Mesendoderm (in vitro differentiated cells): ENCODE results near the gene EML2.
A peak's percentile ranks its signal among the peaks of the same experiment; 100 is the strongest.

Experiments
- DNase-seq: peaks from one replicate; pipeline ENCODE4 v3.0.0; 2013
- H2AK5ac ChIP-seq: 2 replicates; pipeline ENCODE4 v1.6.1; 2013; ENCODE audit warnings: low read length, inconsistent platforms
- H2BK120ac ChIP-seq: 2 replicates; pipeline ENCODE4 v1.6.1; 2013; ENCODE audit warnings: low read depth, mild to moderate bottlenecking, low read length, moderate library complexity, mixed read lengths
- H2BK15ac ChIP-seq: replicated peaks from 2 replicates; pipeline ENCODE4 v1.6.1; 2013; ENCODE audit warnings: low read depth, mild to moderate bottlenecking, moderate library complexity
- H2BK5ac ChIP-seq: 2 replicates; pipeline ENCODE4 v1.6.1; 2013; ENCODE audit warnings: low read length, inconsistent platforms
- H3K18ac ChIP-seq: 2 replicates; pipeline ENCODE4 v1.6.1; 2013; ENCODE audit warnings: mild to moderate bottlenecking, low read length, mixed read lengths
- H3K23ac ChIP-seq: one replicate; pipeline ENCODE4 v1.6.1; 2013; ENCODE audit warnings: low read length
- H3K27ac ChIP-seq: 2 replicates; pipeline ENCODE4 v1.5.1; 2013; ENCODE audit warnings: low read depth, mild to moderate bottlenecking, inconsistent platforms, low read length, moderate library complexity
- H3K27me3 ChIP-seq: 2 replicates; pipeline ENCODE4 v1.6.1; 2013; ENCODE audit warnings: low read length, control low read depth, mild to moderate bottlenecking, inconsistent platforms; ENCODE audit not compliant: insufficient read depth, poor library complexity
- H3K36me3 ChIP-seq: 2 replicates; pipeline ENCODE4 v1.6.1; 2013; ENCODE audit warnings: low read length, inconsistent platforms; ENCODE audit not compliant: control insufficient read depth, insufficient read depth
- H3K4ac ChIP-seq: one replicate; pipeline ENCODE4 v1.6.1; 2013; ENCODE audit warnings: low read depth, mild to moderate bottlenecking, low read length, moderate library complexity
- H3K4me1 ChIP-seq: 2 replicates; pipeline ENCODE4 v1.6.1; 2013; ENCODE audit warnings: low read depth, low read length, inconsistent platforms; ENCODE audit not compliant: control insufficient read depth
- H3K4me2 ChIP-seq: 2 replicates; pipeline ENCODE4 v1.6.1; 2013; ENCODE audit warnings: low read length
- H3K4me3 ChIP-seq: 2 replicates; pipeline ENCODE4 v1.5.1; 2013; ENCODE audit warnings: mild to moderate bottlenecking, low read length
- H3K56ac ChIP-seq: one replicate; pipeline ENCODE4 v1.6.1; 2013; ENCODE audit warnings: low read length
- H3K79me1 ChIP-seq: 2 replicates; pipeline ENCODE4 v1.6.1; 2013; ENCODE audit warnings: low read length, inconsistent platforms
- H3K79me2 ChIP-seq: 2 replicates; pipeline ENCODE4 v1.6.1; 2013; ENCODE audit warnings: mild to moderate bottlenecking, low read length; ENCODE audit not compliant: control insufficient read depth, insufficient read depth
- H3K9ac ChIP-seq: 2 replicates; pipeline ENCODE4 v1.6.1; 2013; ENCODE audit warnings: low read length, inconsistent platforms
- H4K5ac ChIP-seq: one replicate; pipeline ENCODE4 v1.6.1; 2013; ENCODE audit warnings: low read length
- H4K8ac ChIP-seq: one replicate; pipeline ENCODE4 v1.6.1; 2013; ENCODE audit warnings: low read depth, mild to moderate bottlenecking, control low read depth, low read length, moderate library complexity
- WGBS: extraction: QIAGEN DNeasy Blood & Tissue Kit; methylation state at CpG from one replicate; pipeline ENCODE4 v1.1.7; 2013; ENCODE audit warnings: low lambda C conversion rate, missing lambda C conversion rate; ENCODE audit not compliant: insufficient coverage; ENCODE audit errors: extremely low coverage; 5-methylcytosine and 5-hydroxymethylcytosine counted together

Gene EML2

GRCh38 chr19:45607071-45608029, 31.8 kb downstream of the EML2 start:
- Histone ChIP-seq H3K27me3 (peaks cover 3% of the 10 kb centered on the region), H3K79me1 (no peaks in the 10 kb centered on the region), H2AK5ac (no peak overlapping the region), H3K36me3 (peaks cover 1% of the 10 kb centered on the region), H2BK5ac (peak overlapping the region; percentile 7), H3K23ac (no peak overlapping the region), H3K27ac (no peak overlapping the region), H3K4ac (no peak overlapping the region), H3K4me2 (peak overlapping the region; percentile 81), H3K18ac (no peak overlapping the region), H3K4me3 (peak overlapping the region; percentile 8), H3K56ac (peak overlapping the region; percentile 90), H3K79me2 (no peaks in the 10 kb centered on the region), H3K9ac (peak overlapping the region; percentile 71), H2BK15ac (no peak overlapping the region), H3K4me1 (no peaks in the 10 kb centered on the region), H2BK120ac (no peak overlapping the region), H4K5ac (no peak overlapping the region), H4K8ac (no peak overlapping the region)
- WGBS, result no CpG with 5 or more reads among the region's 28 CpGs
- DNase-seq, result peak; percentile 89

GRCh38 chr19:45601524-45602374, 37.4 kb downstream of the EML2 start, which contains the start of gene GPR4:
GPR4 (minus strand) TSS chr19:45602212; CDS start chr19:45591866, 10,346 bp downstream.
- Histone ChIP-seq H3K4me3 (no peak within 1 kb of the TSS), H3K4me1 (peaks cover 8% of the 10 kb centered on the region), H2BK15ac (no peak within 1 kb of the TSS), H3K79me1 (no peaks in the 10 kb centered on the region), H3K79me2 (no peaks in the 10 kb centered on the region), H3K18ac (no peak within 1 kb of the TSS), H4K8ac (no peak within 1 kb of the TSS), H3K27ac (no peak within 1 kb of the TSS), H3K56ac (no peak within 1 kb of the TSS), H3K27me3 (peaks cover 39% of the 10 kb centered on the region), H2BK5ac (no peak within 1 kb of the TSS), H2BK120ac (no peak within 1 kb of the TSS), H3K9ac (no peak within 1 kb of the TSS), H3K36me3 (no peaks in the 10 kb centered on the region), H2AK5ac (no peak within 1 kb of the TSS), H3K23ac (no peak within 1 kb of the TSS), H3K4me2 (peak within 1 kb of the TSS; percentile 11), H3K4ac (no peak within 1 kb of the TSS), H4K5ac (no peak within 1 kb of the TSS)
- WGBS, result no CpG with 5 or more reads among the region's 52 CpGs
- peak; percentile 65 for DNase-seq

DNA sequence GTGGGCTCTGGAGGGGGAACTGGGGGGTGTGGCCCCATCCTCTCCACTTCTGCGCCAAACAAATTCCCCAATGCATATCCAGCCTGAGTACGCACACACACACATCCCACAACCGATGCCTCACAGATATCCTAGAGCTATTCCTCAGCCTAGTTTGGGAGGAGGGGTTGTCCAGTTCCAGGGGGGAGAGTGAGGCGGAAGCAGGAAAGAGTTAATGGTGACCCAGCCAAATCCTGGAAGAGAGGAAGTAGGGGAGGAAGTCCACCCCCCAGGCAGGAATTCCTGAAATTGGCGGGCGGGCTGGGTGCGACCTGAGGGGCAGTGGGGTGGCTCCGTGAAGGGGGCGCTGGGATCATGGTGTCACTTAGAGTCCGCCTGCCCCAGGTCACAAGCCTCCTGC, 38.1 kb downstream of the EML2 start:
- no peak overlapping the region for H4K8ac ChIP-seq
- no peaks in the 10 kb centered on the region for H3K36me3 ChIP-seq
- WGBS, result no CpG with 5 or more reads among the region's 10 CpGs
- H3K27ac ChIP-seq, result no peak overlapping the region
- H3K56ac ChIP-seq, result no peak overlapping the region
- no peak overlapping the region for H3K23ac ChIP-seq
- H3K79me2 ChIP-seq, result no peaks in the 10 kb centered on the region
- H3K4me2 ChIP-seq, result no peak overlapping the region
- H2BK15ac ChIP-seq, result no peak overlapping the region
- H2AK5ac ChIP-seq, result no peak overlapping the region
- H3K18ac ChIP-seq, result no peak overlapping the region
- no peak for DNase-seq
- no peaks in the 10 kb centered on the region for H3K79me1 ChIP-seq
- no peak overlapping the region for H2BK5ac ChIP-seq
- H4K5ac ChIP-seq, result no peak overlapping the region
- H2BK120ac ChIP-seq, result no peak overlapping the region
- H3K9ac ChIP-seq, result no peak overlapping the region
- H3K4ac ChIP-seq, result no peak overlapping the region
- H3K4me3 ChIP-seq, result no peak overlapping the region
- peaks cover 39% of the 10 kb centered on the region for H3K27me3 ChIP-seq
- peaks cover 8% of the 10 kb centered on the region for H3K4me1 ChIP-seq

DNA sequence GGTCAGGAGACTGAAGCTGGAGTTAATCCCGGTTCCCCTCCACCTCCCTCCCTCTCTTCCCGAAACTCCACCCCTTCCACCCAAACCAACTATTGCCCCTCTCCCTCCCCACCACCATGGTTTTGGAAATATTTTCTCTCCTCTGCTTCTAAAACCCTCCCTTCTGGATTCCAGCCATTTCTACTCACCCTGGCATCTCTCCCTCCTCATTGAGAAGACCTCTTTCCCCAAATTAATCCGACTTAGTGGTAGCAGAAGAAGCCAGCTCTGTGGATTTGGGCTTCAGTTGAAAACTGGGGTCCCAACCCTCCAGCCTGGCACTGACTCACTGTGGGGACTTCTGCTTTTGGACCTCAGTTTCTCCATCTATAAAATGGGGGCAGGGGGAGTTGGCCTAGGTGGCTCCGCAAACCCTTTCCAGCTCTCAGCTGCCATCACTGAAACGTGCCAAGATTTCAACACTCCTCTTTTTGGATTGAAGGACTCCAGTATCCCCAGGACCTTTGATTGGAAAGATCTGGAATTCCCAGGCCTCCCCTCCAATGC, 38.8 kb downstream of the EML2 start:
- H2BK120ac ChIP-seq, result no peak overlapping the region
- peaks cover 39% of the 10 kb centered on the region for H3K27me3 ChIP-seq
- no peak overlapping the region for H2BK15ac ChIP-seq
- no peak overlapping the region for H2AK5ac ChIP-seq
- H3K4me3 ChIP-seq, result no peak overlapping the region
- no peak overlapping the region for H3K4me2 ChIP-seq
- H3K56ac ChIP-seq, result no peak overlapping the region
- H3K23ac ChIP-seq, result no peak overlapping the region
- no peak overlapping the region for H3K4ac ChIP-seq
- no peak overlapping the region for H3K27ac ChIP-seq
- no peaks in the 10 kb centered on the region for H3K79me1 ChIP-seq
- no peaks in the 10 kb centered on the region for H3K79me2 ChIP-seq
- DNase-seq, result no peak
- peaks cover 8% of the 10 kb centered on the region for H3K4me1 ChIP-seq
- H3K18ac ChIP-seq, result no peak overlapping the region
- H4K8ac ChIP-seq, result no peak overlapping the region
- no CpG with 5 or more reads among the region's 5 CpGs for WGBS
- H3K36me3 ChIP-seq, result no peaks in the 10 kb centered on the region
- no peak overlapping the region for H2BK5ac ChIP-seq
- H4K5ac ChIP-seq, result no peak overlapping the region
- no peak overlapping the region for H3K9ac ChIP-seq

DNA sequence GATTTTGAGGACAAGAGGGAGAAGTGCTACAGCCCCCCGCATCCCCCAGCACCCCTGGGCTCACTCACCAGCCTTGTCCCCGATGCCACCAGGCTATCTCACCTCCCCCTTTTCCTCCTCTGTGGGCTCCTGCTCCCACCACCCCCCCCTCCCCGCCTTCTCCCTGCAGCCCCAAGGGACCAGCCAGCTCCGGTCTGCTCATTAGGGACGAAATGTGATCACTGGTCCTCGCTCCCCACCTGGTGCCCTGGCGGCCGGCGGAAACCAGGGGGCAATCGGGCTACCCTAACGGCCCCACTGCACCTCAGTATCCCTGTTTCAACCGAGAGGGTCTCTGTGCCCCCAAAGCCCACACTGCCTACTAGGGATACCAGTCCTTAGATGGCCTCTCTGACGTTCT, 39.9 kb downstream of the EML2 start:
- H3K4me1 ChIP-seq, result peaks cover 8% of the 10 kb centered on the region

More for the DNA sequence above, 39.9 kb downstream of the EML2 start:
- Histone ChIP-seq H2AK5ac (no peak overlapping the region), H3K4ac (no peak overlapping the region), H3K56ac (no peak overlapping the region), H4K8ac (no peak overlapping the region), H3K23ac (no peak overlapping the region), H3K9ac (no peak overlapping the region), H3K36me3 (no peaks in the 10 kb centered on the region), H3K18ac (no peak overlapping the region), H3K4me2 (no peak overlapping the region), H3K27me3 (peaks cover 39% of the 10 kb centered on the region), H4K5ac (no peak overlapping the region), H3K27ac (no peak overlapping the region), H2BK5ac (no peak overlapping the region), H2BK120ac (no peak overlapping the region), H3K79me1 (no peaks in the 10 kb centered on the region), H3K79me2 (no peaks in the 10 kb centered on the region), H3K4me3 (no peak overlapping the region), H2BK15ac (no peak overlapping the region)
- no peak for DNase-seq
- WGBS, result no CpG with 5 or more reads among the region's 13 CpGs
